Panc1 (cell line): Measurements from ENCODE around the gene BCAM. TPM values are rescaled to one million over a fixed set of nuclear protein-coding genes. Genes with fewer than 3 reads are reported as not detected.

Source experiments
- ATAC-seq: fragments of 200-7000 bp; cut with Tn5 transposase; 2 replicates; pipeline ENCODE4 v1.9.1; 2020; ENCODE audit warnings: mild to moderate bottlenecking, moderate library complexity
- Bru-seq: library from RNA; stranded (reverse); fragments of 400-500 nt; gene quantifications from one replicate; lab custom pipeline; 2021; lab: Mats Ljungman, UMichigan
- BruChase-seq, 2 experiments: library from RNA; stranded (reverse); fragments of 400-500 nt; gene quantifications; one replicate each; lab custom pipeline; 2021; lab: Mats Ljungman, UMichigan
- BruUV-seq: library from RNA; stranded (reverse); fragments of 400-500 nt; replicated peaks from 2 replicates; lab custom pipeline; 2021; lab: Mats Ljungman, UMichigan
- CTCF ChIA-PET: fragments of 300-600 bp; sonication (Branson Sonifier 250); formaldehyde crosslinking; loops from one replicate; lab custom pipeline; 2022; ENCODE audit warnings: antibody characterized with exemption; lab: Charles Lee
- POLR2A ChIA-PET: fragments of 300-600 bp; sonication (Branson Sonifier 250); formaldehyde crosslinking; loops from one replicate; lab custom pipeline; 2022; ENCODE audit warnings: antibody characterized with exemption; lab: Charles Lee
- DNase-seq: peaks from one replicate; pipeline ENCODE4 v3.0.0-alpha.2; 2010; ENCODE audit warnings: low read depth, low spot score
- H3K27ac ChIP-seq: 2 replicates; pipeline ENCODE4 v1.5.1; 2011; ENCODE audit warnings: mild to moderate bottlenecking, low read length, inconsistent platforms
- H3K27me3 ChIP-seq: fragments of 200-500 bp; sonication (Bioruptor generic); 2 replicates; pipeline ENCODE4 v1.6.0; 2014; ENCODE audit warnings: low read length, inconsistent platforms; ENCODE audit not compliant: control insufficient read depth, insufficient read depth
- H3K36me3 ChIP-seq: fragments of 200-500 bp; sonication (Bioruptor generic); 2 replicates; pipeline ENCODE4 v1.5.1; 2014; ENCODE audit warnings: inconsistent platforms, mild to moderate bottlenecking, low read length, moderate library complexity; ENCODE audit not compliant: control insufficient read depth, insufficient read depth
- H3K4me1 ChIP-seq: 2 replicates; pipeline ENCODE4 v1.5.1; 2011; ENCODE audit warnings: inconsistent platforms, mild to moderate bottlenecking, low read length, moderate library complexity; ENCODE audit not compliant: control insufficient read depth, insufficient read depth
- H3K4me3 ChIP-seq, 2 experiments: 2 replicates each; pipeline ENCODE4 v1.5.1; 2011 to 2012; ENCODE audit warnings: low read depth in 2 of 2, low read length in 2 of 2, mild to moderate bottlenecking in 2 of 2, inconsistent platforms in 1 of 2, moderate library complexity in 1 of 2
- H3K9me3 ChIP-seq: fragments of 200-500 bp; sonication (Bioruptor generic); 2 replicates; pipeline ENCODE4 v1.5.1; 2014; ENCODE audit warnings: low read depth, mild to moderate bottlenecking, inconsistent platforms, low read length, moderate library complexity; ENCODE audit not compliant: control insufficient read depth, insufficient read depth
- CTCF ChIP-seq: fragments of 450-650 bp; IDR thresholded peaks from 2 replicates; pipeline ENCODE4 v1.5.1; 2017; ENCODE audit warnings: mild to moderate bottlenecking
- POLR2AphosphoS5 ChIP-seq: IDR thresholded peaks from 2 replicates; pipeline ENCODE4 v1.6.1; 2012; ENCODE audit warnings: mild to moderate bottlenecking, low read depth, low read length, moderate library complexity
- REST ChIP-seq, 2 experiments: IDR thresholded peaks; 2 replicates each; pipeline ENCODE4 v1.6.1; 2011 to 2012; ENCODE audit warnings: low read depth in 2 of 2, control low read depth in 1 of 2, low read length in 1 of 2, mild to moderate bottlenecking in 1 of 2, moderate library complexity in 1 of 2; ENCODE audit not compliant: insufficient read depth in 1 of 2
- SIN3A ChIP-seq: IDR thresholded peaks from 2 replicates; pipeline ENCODE4 v1.6.1; 2012; ENCODE audit warnings: low read depth, mild to moderate bottlenecking, low read length, moderate library complexity, borderline replicate concordance; ENCODE audit not compliant: insufficient read depth
- TCF7L2 ChIP-seq: IDR thresholded peaks from 2 replicates; pipeline ENCODE4 v1.6.1; 2011; ENCODE audit warnings: mild to moderate bottlenecking, low read depth, low read length, inconsistent platforms
- in situ Hi-C: cut with HindIII; loops from 2 replicates; pipeline ENCODE4 v1.10.0; 2016; ENCODE audit warnings: low sequenced_read_pairs, low pct_unique_long_range_greater_than_20kb
- intact Hi-C: fragments of 100-400 bp; cut with micrococcal nuclease; formaldehyde crosslinking; loops from one replicate; pipeline ENCODE4 v1.10.0; 2022; ENCODE audit not compliant: unreplicated experiment
- long read RNA-seq: library from polyadenylated mRNA; unstranded; transcript quantifications from one replicate; pipeline ENCODE4 v2.0.0, GENCODE V29; 2021; ENCODE audit not compliant: unreplicated experiment
- polyA plus RNA-seq: library from polyadenylated mRNA; unstranded; fragments of >200 nt; gene quantifications from one replicate; pipeline ENCODE4 v1.2.1, GENCODE V29; 2012; ENCODE audit warnings: missing spikeins; ENCODE audit not compliant: insufficient read length
- total RNA-seq: library from RNA; stranded (reverse); gene quantifications from one replicate; pipeline ENCODE4 v1.2.1, GENCODE V29; 2021; ENCODE audit not compliant: unreplicated experiment

BCAM gene
- total RNA-seq: 21.5 TPM
- 85.2 TPM for polyA plus RNA-seq
- Bru-seq, nascent RNA: percentile 45 among the genes with signal in this experiment
- BruChase-seq, experiment 1, labeled RNA remaining after a 2-hour chase: percentile 45 among the genes with signal in this experiment
- BruChase-seq, experiment 2, labeled RNA remaining after a 6-hour chase: percentile 54 among the genes with signal in this experiment
- long read RNA-seq, partial matches to known transcripts: 4 of 4 reads
- long read RNA-seq, other reads (novel, unspliced or antisense): 0 of 4 reads

- ChIA-PET POLR2A (interaction anchor here (0.6 kb wide), 1 partner anchor 1060 kb away, joined by 4 read pairs; no protein-coding TSS in a partner anchor), CTCF (interaction anchor here (0.5 to 0.6 kb wide), 3 partner anchors 23 to 284 kb away, joined by 3 to 7 read pairs (median 6); no protein-coding TSS in a partner anchor)
- H3K4me1 ChIP-seq: peaks cover 13% of the 10 kb centered on the region
- BruUV-seq: no TSS peak
- no peaks in the 10 kb centered on the region for H3K9me3 ChIP-seq
- intact Hi-C loops (no loop called here), in situ Hi-C loops (no loop called here)
- peak within 1 kb of the TSS; percentile 48 for H3K27ac ChIP-seq
- no peaks in the 10 kb centered on the region for H3K36me3 ChIP-seq
- H3K4me3 ChIP-seq: peak within 1 kb of the TSS; percentile 45 to 57
- TF ChIP-seq TCF7L2 (no peak), SIN3A (no peak), CTCF (no peak), POLR2AphosphoS5 (no peak), REST (IDR thresholded peaks at IDR 0.05; ENCODE audit: insufficient read depth in 1 of 2, low read depth in 2 of 2, low read length in 1 of 2) (no peak)
- no peak for DNase-seq
- no peaks in the 10 kb centered on the region for H3K27me3 ChIP-seq
- peak; percentile 57 for ATAC-seq
Measured at GRCh38 chr19:44808463-44809371, at the start of gene BCAM. Gene BCAM, plus strand, starts transcription at chr19:44809103. Its CDS starts 22 bp downstream, at chr19:44809125.

- Histone ChIP-seq H3K4me1 (peaks cover 6% of the 10 kb centered on the region), H3K27ac (no peak overlapping the region), H3K36me3 (no peaks in the 10 kb centered on the region), H3K4me3 (no peak overlapping the region), H3K9me3 (no peaks in the 10 kb centered on the region), H3K27me3 (no peaks in the 10 kb centered on the region)
- no peak for ATAC-seq
- intact Hi-C loops: no loop called here
- no peak for DNase-seq
- ChIA-PET CTCF (interaction anchor here (0.6 kb wide), 1 partner anchor 1003 kb away, joined by 3 read pairs; no protein-coding TSS in a partner anchor), POLR2A (no interaction called here)
- TF ChIP-seq SIN3A (no peak), CTCF (no peak), REST (IDR thresholded peaks at IDR 0.05; ENCODE audit: insufficient read depth in 1 of 2, low read depth in 2 of 2, low read length in 1 of 2) (no peak), POLR2AphosphoS5 (no peak), TCF7L2 (no peak)
- no TSS peak for BruUV-seq
- in situ Hi-C loops: no loop called here
Measured at GRCh38 chr19:44762038-44762437, 46.9 kb upstream of the BCAM start.
